Cerebellar cortex (tissue), 1 donor: ENCODE data around the gene NOD2.

ENCODE experiments used
- DNase-seq: peaks from one replicate; pipeline ENCODE4 v3.0.0-alpha.2; 2015; ENCODE audit warnings: low spot score

Gene NOD2

DNA sequence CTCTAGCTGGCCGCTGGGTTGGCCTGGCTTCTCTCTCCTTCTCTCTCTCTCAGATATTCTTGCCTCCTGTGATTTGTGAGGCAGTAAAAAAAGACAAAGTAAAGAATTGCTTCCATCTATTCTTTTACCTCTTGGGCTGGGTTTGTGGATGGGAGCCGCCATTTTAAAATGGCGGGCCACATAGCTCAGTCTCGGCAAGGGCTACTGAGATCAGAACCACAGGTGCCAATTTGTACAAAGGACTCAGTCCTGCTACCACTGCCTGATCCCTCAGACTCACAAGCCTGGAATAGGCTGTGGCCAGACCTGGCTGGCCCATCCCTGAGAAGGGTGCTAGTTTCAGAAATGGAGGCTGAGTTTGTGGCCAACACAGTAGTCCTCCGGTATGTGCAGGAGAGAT lies 24.1 kb downstream of the NOD2 start:
- DNase-seq, result no peak

DNA sequence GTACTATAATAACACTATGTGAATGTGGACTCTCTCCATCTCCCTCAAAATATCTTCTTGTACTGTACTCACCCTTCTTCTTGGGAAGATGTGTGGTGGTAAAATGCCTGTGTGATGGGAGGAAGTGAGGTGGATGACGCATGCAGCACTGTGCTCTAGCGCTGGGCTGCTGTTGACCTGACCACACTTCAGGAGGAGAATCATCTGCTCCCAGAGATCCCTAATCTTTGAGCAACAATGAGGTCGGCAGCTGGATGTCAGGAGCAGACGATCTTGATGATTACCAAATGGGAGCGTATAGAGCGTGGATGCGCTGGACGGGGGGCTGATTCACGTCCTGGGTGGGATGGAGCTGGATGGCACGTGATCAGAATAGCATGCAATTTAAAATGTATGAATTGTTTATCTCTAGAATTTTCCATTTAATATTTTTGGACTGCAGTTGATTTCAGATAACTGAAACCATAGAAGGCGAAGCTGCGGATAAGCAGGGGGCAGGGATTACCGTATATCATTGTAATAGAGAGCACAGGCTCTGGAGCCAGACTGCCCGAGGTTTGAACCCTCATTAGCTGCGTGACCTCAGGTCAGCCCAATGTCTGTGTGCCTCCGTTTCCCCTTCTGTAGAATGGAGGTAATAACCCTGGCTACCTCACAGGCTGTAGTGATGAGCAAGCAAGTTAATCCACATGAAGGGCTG lies 24.8 kb downstream of the NOD2 start:
- DNase-seq, result no peak

DNA sequence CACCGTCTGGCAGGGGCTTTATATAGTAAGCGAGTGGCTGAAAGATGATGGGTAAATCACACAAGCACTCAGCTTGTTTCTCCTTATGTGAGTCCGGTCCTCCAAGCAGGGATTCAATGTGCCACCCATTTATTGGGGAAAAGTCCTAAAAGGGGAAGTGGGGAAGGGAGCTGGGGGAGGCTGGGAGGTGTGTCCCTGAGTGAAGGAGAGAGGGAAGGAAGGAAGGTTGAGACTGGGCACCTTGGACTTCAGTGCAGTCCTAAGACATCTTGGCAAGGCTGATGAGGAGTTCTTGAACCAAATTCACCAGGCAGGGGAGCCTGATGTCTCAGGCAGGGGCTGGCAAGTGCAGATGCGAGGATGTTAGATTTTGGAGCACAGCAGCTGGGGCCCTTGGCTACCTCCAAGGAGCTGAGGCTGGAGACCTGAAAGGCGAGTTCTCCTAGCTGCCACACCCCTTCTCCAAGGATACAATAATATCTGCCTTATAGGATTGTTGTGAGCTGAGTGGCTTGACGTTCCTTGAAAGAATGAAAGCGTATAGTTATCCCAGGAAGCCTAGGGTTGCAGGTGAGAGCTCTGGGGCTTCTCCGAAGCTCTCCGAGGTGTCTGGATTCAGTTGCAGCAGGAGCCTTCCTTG lies 25.5 kb downstream of the NOD2 start:
- no peak for DNase-seq

DNA sequence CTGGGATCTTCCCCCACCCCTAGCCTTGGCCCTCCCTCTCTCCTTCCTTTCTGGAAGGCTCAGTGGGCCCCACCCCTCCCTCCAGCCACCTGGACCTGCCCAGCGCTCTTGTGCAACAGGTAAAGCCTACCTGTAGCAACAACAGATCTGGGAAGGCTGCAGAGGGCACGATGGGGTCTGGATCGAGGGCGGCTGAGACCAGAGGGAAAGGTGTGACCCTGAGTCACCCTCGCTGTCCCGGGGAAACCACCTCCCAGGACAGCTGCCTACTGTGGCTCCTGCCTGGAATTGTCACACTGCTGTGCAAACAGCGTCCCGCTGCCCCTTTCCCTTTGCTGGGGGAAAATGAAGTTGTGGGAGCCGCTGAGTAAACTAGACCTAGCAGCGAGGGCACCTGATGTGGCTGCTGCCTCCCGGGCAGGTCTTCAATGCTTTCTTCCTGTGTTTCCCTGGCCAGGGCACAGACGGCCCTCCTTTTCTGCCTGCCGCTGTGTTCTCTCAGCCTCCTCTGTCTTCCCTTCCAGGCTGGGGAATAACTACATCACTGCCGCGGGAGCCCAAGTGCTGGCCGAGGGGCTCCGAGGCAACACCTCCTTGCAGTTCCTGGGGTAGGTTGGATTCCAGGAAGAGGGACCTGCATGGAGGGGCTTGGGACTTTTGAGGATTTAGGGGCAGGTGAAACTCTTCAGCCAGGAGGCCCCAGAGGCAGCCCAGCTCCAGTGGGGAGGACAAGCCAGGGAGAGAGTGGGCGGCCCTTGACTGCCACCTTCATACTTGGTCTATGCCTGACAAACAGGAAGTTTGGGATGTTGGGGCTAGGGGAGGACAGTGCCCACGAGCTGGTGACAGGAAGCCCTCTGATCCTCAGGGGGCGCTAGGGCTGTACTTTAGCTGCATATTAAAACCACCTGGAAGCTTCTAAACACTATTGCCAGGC lies 26.3 kb downstream of the NOD2 start:
- DNase-seq, result no peak

DNA sequence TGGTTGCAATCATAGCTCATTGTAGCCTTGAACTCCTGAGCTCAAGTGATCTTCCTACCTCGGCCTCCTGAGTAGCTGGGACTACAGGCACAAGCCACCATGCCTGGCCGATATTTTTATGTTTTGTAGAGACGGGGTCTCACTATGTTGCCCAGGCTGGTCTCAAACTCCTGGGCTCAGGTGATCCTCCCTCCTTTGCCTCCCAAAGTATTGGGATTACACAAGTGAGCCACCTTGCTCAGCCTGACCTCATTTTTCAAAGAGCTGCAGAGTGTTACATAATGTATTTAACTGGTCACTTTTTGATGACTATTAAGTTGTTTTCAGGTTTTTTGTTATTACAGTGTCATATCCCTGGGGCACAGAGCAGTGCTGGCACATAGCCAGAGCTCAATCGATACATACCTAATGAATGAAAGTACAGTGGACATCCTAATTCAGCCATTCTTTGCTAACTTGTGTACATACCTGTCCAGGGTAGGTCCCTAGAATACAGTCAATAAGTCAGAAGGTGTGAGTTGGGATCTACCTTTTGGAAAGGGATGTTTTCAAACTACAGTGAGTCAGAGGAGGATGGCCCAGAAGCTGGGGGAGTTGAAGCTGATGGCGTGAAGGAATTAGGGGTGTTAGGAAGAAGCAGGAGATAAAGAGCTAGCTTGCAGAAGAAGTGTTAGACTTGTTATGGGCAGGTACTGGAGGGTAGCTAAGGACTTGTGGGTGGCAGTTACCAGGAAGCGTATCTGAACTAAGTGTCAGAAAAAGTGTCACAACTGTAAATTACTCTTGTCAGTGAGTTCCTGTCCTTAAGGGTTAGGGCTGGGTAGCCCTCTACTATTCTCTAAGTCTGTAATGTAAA lies 28.4 kb downstream of the NOD2 start:
- DNase-seq, result no peak

DNA sequence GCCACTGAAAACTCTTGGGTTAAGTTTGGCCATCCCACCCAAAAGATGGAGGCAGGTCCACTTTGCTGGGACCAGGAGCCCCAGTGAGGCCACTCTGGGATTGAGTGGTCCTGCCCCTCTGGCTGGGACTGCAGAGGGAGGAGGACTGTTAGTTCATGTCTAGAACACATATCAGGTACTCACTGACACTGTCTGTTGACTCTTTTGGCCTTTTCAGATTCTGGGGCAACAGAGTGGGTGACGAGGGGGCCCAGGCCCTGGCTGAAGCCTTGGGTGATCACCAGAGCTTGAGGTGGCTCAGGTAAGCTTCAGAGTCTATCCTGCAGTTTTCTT lies 29.0 kb downstream of the NOD2 start:
- no peak for DNase-seq

DNA sequence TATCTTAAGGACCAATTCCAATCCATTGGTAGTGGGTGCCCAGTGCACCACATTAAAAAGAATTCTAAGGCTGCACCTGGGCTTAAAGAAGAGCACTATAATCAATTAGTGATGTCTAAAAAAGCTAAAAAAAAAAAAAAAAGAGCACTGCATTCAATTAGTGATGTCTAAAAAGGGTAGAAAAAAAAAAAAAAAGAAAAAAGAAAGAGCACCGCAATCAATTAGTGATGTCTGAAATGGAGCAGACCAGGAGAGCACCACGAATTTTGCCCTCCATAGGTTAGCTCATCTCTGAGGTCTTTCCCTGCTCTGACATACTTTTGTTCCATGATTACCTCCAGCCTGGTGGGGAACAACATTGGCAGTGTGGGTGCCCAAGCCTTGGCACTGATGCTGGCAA lies 29.6 kb downstream of the NOD2 start:
- DNase-seq, result no peak

DNA sequence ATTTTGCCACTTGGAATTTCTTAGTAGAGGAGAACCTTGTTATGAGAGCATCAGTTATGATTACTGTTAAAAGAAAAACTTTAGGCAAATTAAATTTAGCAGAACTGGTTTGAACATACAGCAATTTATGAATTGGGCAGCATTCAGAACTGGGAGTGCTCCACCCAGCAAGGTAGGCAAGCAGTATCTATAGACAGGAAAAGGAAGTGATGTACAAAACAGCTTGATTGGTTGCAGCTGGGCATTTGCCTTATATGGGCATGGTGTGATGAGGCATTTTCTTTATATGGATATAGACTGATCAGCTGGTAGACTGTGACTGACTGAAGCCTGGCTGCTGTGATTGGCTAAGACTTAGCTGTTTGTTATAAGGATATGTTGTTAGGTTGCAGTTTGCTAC lies 30.9 kb downstream of the NOD2 start:
- no peak for DNase-seq

DNA sequence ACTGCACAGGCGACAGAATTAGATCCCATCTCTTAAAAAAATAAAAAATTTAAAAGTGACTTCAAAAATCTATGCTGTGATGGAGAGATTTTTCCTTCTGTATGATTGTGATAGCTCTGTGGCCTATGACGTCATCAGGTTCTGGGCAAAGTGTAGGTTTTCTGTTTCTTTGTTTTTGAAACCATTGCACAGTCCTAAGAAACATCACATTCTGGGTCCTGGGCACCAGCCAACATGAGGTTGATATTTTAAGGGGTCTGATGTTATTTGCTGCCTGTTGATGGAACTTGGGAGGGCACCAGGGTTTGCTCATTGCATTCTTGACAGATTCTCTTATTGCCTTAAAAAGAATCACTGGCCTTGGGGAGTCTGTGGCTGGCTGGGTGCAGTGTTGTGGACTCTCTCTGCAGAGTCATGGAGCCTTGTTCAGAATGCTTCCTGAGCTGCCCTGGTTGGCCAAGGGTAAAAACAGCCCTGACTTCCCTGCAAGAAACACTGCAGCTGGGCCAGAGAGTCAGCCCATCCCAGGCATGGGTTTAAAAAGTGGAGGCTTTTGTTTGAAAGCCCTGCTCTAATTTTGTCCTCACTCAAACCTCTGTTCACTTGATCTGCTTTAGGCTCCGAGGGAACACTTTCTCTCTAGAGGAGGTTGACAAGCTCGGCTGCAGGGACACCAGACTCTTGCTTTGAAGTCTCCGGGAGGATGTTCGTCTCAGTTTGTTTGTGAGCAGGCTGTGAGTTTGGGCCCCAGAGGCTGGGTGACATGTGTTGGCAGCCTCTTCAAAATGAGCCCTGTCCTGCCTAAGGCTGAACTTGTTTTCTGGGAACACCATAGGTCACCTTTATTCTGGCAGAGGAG lies 38.0 kb downstream of the NOD2 start:
- DNase-seq, result no peak

DNA sequence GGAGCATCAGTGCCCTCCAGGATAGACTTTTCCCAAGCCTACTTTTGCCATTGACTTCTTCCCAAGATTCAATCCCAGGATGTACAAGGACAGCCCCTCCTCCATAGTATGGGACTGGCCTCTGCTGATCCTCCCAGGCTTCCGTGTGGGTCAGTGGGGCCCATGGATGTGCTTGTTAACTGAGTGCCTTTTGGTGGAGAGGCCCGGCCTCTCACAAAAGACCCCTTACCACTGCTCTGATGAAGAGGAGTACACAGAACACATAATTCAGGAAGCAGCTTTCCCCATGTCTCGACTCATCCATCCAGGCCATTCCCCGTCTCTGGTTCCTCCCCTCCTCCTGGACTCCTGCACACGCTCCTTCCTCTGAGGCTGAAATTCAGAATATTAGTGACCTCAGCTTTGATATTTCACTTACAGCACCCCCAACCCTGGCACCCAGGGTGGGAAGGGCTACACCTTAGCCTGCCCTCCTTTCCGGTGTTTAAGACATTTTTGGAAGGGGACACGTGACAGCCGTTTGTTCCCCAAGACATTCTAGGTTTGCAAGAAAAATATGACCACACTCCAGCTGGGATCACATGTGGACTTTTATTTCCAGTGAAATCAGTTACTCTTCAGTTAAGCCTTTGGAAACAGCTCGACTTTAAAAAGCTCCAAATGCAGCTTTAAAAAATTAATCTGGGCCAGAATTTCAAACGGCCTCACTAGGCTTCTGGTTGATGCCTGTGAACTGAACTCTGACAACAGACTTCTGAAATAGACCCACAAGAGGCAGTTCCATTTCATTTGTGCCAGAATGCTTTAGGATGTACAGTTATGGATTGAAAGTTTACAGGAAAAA lies 38.8 kb downstream of the NOD2 start:
- no peak for DNase-seq

DNA sequence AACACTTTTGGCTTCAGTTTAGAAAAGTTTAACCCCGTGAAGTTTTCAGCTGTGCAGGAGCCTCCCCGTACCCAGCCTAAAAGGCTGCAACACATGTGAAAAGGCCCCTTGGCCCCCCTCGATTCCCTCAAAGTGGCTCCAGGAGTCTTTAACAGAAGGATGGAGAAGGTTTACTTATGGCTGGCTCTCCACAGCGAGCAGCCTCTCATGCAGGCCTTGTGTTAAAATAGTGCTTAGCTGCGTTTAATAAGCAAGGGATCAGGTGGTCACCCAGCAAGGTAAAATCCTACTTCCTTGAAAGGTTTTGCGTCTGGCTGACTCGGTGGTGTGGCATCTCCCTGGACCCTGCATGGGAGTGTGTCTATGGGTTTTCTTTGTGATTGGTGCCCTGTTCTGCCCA lies 40.1 kb downstream of the NOD2 start:
- DNase-seq, result no peak

DNA sequence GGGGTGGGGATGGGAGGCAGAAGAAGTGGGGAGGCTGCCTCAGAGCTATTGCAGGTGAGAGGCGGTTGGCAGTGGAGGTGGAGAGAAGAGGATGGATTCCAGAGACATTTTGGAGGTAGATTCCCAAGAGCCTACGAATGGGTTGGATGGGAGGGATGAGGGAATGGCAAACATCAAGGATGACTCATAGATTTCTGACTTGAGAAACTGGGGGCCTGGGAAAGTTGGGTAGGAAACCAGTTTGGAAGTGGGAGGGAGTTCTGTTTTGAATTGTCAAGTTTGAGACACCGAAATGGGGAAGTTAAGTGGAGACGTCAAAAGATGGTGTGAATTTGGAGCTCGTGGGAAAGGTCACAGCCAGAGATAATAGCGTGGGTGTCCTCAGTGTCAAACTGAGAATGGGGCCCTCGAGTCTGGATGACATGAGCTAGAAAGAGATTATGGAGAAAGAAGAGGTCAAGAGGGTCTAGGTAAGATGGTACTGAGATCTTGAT lies 42.3 kb downstream of the NOD2 start:
- no peak for DNase-seq

DNA sequence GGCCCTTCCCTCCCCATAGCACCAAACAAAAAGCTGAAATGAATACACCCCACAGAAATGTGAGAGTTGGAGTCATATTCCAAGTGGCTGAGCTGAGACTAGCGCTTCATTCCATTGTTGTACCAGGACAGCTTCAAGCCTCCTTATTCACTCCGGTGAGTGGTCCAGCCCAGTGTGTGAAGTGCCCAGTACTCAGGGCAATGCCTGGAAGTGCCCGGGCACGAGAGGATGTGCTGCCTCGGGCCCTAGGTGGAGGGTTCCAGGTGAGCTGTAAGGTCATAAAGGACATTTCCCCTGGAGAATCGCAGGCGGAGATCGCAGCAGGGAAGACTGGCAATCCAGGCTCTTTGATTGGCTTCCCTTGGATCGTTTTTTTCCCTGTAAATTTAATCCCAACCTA lies 43.0 kb downstream of the NOD2 start:
- no peak for DNase-seq

DNA sequence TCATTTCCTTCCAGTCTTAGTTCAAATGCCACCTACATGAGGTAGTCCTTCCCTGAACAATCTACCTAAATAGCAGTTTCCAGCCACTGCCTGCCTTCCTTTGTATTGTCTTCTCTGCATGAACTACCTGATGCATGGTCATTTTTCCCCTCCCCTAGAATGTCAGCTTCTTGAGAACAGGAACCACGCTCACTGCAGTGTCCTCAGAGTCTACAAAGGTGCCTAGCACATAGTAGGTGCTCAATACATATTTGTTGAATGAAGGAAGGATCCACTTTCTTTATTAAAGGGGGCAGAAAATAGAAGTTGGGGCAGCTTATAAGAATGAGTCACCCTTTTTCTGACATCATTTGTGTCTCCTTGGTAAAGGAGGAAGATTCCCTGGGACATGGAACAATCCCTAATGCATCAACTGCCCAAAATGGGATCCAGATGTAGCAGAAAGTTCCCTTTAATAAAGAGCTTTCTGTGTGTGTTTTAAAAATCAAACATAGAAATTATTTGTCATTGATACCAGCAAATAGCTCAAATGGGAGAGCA lies 44.1 kb downstream of the NOD2 start:
- no peak for DNase-seq

DNA sequence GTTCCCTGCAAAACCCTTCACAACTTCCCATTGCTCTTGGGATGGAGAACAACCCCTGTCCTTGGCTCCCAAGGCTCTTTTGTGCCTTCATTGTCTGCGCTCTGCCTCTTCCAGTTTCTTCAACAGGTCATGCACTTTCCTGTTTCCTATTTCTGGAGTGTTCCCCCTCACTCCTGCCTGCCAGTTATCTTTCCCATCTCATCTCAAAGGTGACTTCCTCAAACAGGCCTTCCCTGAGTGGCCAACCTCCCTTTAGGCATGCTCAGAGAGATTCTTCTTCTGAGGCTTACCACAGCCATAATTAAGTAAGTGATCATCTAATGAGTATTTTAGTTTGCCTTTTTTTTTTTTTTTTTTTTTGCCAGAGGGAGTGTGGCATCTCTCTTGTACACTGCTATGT lies 45.6 kb downstream of the NOD2 start:
- DNase-seq, result no peak

DNA sequence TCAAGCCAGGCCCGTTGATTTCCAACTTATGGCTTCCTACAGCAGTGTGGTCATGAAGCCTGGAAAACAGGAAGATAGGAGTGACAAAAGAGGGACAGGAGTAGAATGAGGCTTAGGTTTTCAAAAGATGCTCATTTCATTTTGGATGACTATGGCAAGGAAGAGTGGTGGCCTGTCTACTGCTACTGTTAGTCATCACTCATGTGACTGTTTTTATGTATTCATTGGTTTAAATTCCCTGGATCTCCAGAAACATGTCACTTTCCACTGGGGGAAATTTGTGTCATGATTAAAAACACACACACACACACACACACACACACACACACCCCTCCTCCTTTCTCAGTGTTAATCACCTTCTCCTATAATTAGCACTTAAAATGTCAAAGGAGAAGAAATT lies 47.3 kb downstream of the NOD2 start:
- no peak for DNase-seq

DNA sequence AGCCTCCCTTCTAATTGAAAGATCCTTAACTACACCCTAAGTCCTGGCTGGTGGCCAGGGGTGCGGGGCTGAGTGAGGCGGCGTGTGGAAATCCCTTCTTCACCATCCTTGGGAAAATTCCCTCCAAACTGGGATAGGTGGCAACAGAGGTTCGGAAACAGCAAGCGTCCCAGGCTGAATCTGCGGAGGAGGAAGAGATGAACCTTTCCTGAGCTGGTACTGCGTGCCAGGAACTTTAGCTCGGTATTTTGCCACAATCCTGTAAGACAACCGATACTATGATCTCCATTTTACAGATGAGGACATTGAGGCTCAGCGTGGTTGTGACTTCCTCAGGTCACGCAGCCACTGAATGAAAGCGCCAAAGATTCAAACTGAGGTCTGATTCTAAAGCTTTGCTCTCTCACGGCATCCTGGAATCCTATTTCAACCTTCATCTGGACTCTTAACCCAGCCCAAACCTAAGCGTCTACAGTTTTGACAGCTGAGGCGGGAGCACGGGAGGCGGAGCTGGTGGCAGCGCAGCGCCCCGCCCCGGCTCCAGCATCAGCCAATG lies 47.9 kb downstream of the NOD2 start:
- DNase-seq, result no peak

DNA sequence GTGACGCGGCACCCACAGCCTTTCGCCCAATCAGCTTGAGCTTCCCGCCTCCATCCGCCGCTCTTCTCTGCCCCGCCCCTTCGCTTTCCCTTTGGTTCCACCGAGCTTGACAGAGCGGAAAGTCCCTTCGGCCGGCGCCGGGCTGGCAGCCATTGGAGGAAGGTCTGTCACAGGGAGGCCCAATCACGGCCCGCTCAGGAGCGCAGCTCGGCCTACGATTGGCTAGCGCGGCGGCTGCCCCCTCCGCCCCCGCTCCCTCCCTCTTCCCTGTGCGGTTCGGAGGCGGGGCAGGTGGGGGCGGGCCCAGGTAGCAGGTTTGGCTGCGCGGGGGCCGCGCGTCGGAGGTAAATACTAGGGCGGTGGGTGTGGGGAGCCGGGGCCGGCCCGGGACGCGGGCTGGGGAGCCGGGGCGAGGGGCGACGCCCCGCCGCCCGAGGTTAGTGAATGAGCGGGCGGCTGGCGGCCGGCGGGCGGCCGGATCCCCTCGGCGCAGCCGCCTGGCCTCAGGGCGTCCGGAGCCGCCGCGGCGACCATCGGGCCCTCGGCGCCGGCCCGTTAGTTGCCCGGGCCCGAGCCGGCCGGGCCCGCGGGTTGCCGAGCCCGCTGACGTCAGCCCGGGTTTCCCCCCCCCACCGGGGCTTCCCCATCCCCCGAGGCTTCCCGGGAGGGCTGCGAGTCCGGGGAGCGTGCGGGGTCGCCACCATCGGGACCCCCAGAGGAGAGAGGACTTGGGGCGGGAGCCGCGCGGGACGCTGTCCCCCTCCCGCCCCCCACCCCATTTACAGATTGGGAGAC lies 48.6 kb downstream of the NOD2 start, which contains the start of gene CYLD:
Gene CYLD (plus strand): TSS at position 306 of the 795 bp plus-strand sequence. CDS start 7,613 bp downstream, outside the sequence.
- DNase-seq, result peak; percentile 100
